ENCODE measurements around the gene THAP7.

The THAP7 gene

GRCh38 chr22:20994128-20994901 lies 7.6 kb downstream of the THAP7 start:
- in situ Hi-C loops (cut with HindIII; ENCODE audit: low sequenced_read_pairs) = no loop called here

- in situ Hi-C loops (cut with HindIII; ENCODE audit: low sequenced_read_pairs) = no loop called here
Observed at GRCh38 chr22:20993304-20994127, 8.4 kb downstream of the THAP7 start.

GRCh38 chr22:20992456-20993303 lies 9.2 kb downstream of the THAP7 start:
- in situ Hi-C loops (cut with HindIII; ENCODE audit: low sequenced_read_pairs) = no loop called here

- in situ Hi-C loops (cut with HindIII; ENCODE audit: low sequenced_read_pairs) = no loop called here
Observed at GRCh38 chr22:20992056-20992442, 9.9 kb downstream of the THAP7 start.

- in situ Hi-C loops (cut with HindIII; ENCODE audit: low sequenced_read_pairs) = no loop called here
Observed at GRCh38 chr22:20991252-20992055, 10.5 kb downstream of the THAP7 start.

GRCh38 chr22:20990184-20991180 lies 11.4 kb downstream of the THAP7 start:
- in situ Hi-C loops (cut with HindIII; ENCODE audit: low sequenced_read_pairs) = no loop called here

- in situ Hi-C loops (cut with HindIII; ENCODE audit: low sequenced_read_pairs) = no loop called here
Observed at GRCh38 chr22:20989323-20990138, 12.4 kb downstream of the THAP7 start.

GRCh38 chr22:20988573-20989322 lies 13.2 kb downstream of the THAP7 start:
- in situ Hi-C loops (cut with HindIII; ENCODE audit: low sequenced_read_pairs) = no loop called here

- in situ Hi-C loops (cut with HindIII; ENCODE audit: low sequenced_read_pairs) = no loop called here
Observed at GRCh38 chr22:20987375-20987774, 14.5 kb downstream of the THAP7 start.

- in situ Hi-C loops (cut with HindIII; ENCODE audit: low sequenced_read_pairs) = no loop called here
Observed at GRCh38 chr22:20986365-20986764, 15.6 kb downstream of the THAP7 start.

GRCh38 chr22:20985720-20986119 lies 16.2 kb downstream of the THAP7 start:
- in situ Hi-C loops (cut with HindIII; ENCODE audit: low sequenced_read_pairs) = no loop called here

GRCh38 chr22:20983081-20983771 lies 18.7 kb downstream of the THAP7 start:
- in situ Hi-C loops (cut with HindIII; ENCODE audit: low sequenced_read_pairs) = no loop called here

GRCh38 chr22:20982563-20982882 lies 19.4 kb downstream of the THAP7 start:
- in situ Hi-C loops (cut with HindIII; ENCODE audit: low sequenced_read_pairs) = no loop called here

GRCh38 chr22:20981787-20982562 lies 19.9 kb downstream of the THAP7 start, which contains the start of gene LZTR1:
TSS of gene LZTR1 (plus strand) at chr22:20982297. CDS start at chr22:20982372, 75 bp downstream.
- in situ Hi-C loops (cut with HindIII; ENCODE audit: low sequenced_read_pairs) = no loop called here

GRCh38 chr22:20980938-20981722 lies 20.8 kb downstream of the THAP7 start:
- in situ Hi-C loops (cut with HindIII; ENCODE audit: low sequenced_read_pairs) = no loop called here

- in situ Hi-C loops (cut with HindIII; ENCODE audit: low sequenced_read_pairs) = no loop called here
Observed at GRCh38 chr22:20980523-20980922, 21.4 kb downstream of the THAP7 start.
